ENCODE data around the gene MEIG1.

The MEIG1 gene

GRCh38 chr10:14959221-14960057, at the start of gene MEIG1:
Gene MEIG1, plus strand, starts transcription at chr10:14959388. Its CDS starts 7,081 bp downstream, at chr10:14966469.
- peak; percentile 80 for DNase-seq (ENCODE audit: low read depth)
- peak within 1 kb of the TSS; percentile 78 for H3K4me3 ChIP-seq (ENCODE audit: low read depth, low read length)
- TF ChIP-seq MAX (IDR thresholded peaks at IDR 0.05; ENCODE audit: low read depth, low read length) (peak; percentile 56), MYC (IDR thresholded peaks at IDR 0.05; ENCODE audit: low read depth, low read length) (0 out of 2 replicates have a peak, but pooled peaks have one; percentile 14), POLR2A (IDR thresholded peaks at IDR 0.05; ENCODE audit: extremely low read depth, insufficient read length) (peak; percentile 45), CTCF (IDR thresholded peaks at IDR 0.05; ENCODE audit: low read depth, low read length) (no peak)

GRCh38 chr10:14910953-14911352, 48.2 kb upstream of the MEIG1 start:
- no peak overlapping the region for H3K4me3 ChIP-seq (ENCODE audit: low read depth, low read length)
- DNase-seq (ENCODE audit: low read depth): no peak
- TF ChIP-seq CTCF (IDR thresholded peaks at IDR 0.05; ENCODE audit: low read depth, low read length): no peak
- no peak for TF ChIP-seq MAX (IDR thresholded peaks at IDR 0.05; ENCODE audit: low read depth, low read length)
- no peak for TF ChIP-seq MYC (IDR thresholded peaks at IDR 0.05; ENCODE audit: low read depth, low read length)
- no peak for TF ChIP-seq POLR2A (IDR thresholded peaks at IDR 0.05; ENCODE audit: extremely low read depth, insufficient read length)

- H3K4me3 ChIP-seq (ENCODE audit: low read depth, low read length): no peak overlapping the region
- TF ChIP-seq MYC (IDR thresholded peaks at IDR 0.05; ENCODE audit: low read depth, low read length) (no peak), POLR2A (IDR thresholded peaks at IDR 0.05; ENCODE audit: extremely low read depth, insufficient read length) (no peak)
- no peak for DNase-seq (ENCODE audit: low read depth)
Observed at GRCh38 chr10:14911801-14912200, 47.4 kb upstream of the MEIG1 start.

GRCh38 chr10:14916600-14916999, 42.6 kb upstream of the MEIG1 start:
- DNase-seq (ENCODE audit: low read depth): no peak
- no peak overlapping the region for H3K4me3 ChIP-seq (ENCODE audit: low read depth, low read length)
- no peak for TF ChIP-seq CTCF (IDR thresholded peaks at IDR 0.05; ENCODE audit: low read depth, low read length)
- TF ChIP-seq MYC (IDR thresholded peaks at IDR 0.05; ENCODE audit: low read depth, low read length): no peak
- no peak for TF ChIP-seq MAX (IDR thresholded peaks at IDR 0.05; ENCODE audit: low read depth, low read length)
- TF ChIP-seq POLR2A (IDR thresholded peaks at IDR 0.05; ENCODE audit: extremely low read depth, insufficient read length): no peak

GRCh38 chr10:14917827-14918226, 41.4 kb upstream of the MEIG1 start:
- DNase-seq (ENCODE audit: low read depth): no peak
- no peak for TF ChIP-seq MYC (IDR thresholded peaks at IDR 0.05; ENCODE audit: low read depth, low read length)
- TF ChIP-seq CTCF (IDR thresholded peaks at IDR 0.05; ENCODE audit: low read depth, low read length): no peak
- TF ChIP-seq MAX (IDR thresholded peaks at IDR 0.05; ENCODE audit: low read depth, low read length): no peak
- no peak for TF ChIP-seq POLR2A (IDR thresholded peaks at IDR 0.05; ENCODE audit: extremely low read depth, insufficient read length)
- no peak overlapping the region for H3K4me3 ChIP-seq (ENCODE audit: low read depth, low read length)

- no peak for DNase-seq (ENCODE audit: low read depth)
- no peak for TF ChIP-seq POLR2A (IDR thresholded peaks at IDR 0.05; ENCODE audit: extremely low read depth, insufficient read length)
- TF ChIP-seq CTCF (IDR thresholded peaks at IDR 0.05; ENCODE audit: low read depth, low read length): no peak
- TF ChIP-seq MAX (IDR thresholded peaks at IDR 0.05; ENCODE audit: low read depth, low read length): no peak
- TF ChIP-seq MYC (IDR thresholded peaks at IDR 0.05; ENCODE audit: low read depth, low read length): no peak
- no peak overlapping the region for H3K4me3 ChIP-seq (ENCODE audit: low read depth, low read length)
Observed at GRCh38 chr10:14918964-14919363, 40.2 kb upstream of the MEIG1 start.
